ENCODE measurements around the gene ATRN.
"Not testable (repeated sequence)": the region's sequence is repeated elsewhere in the genome, so short reads cannot be mapped to it uniquely, and the experiment has no call there.

The ATRN gene
- 28.1 to 39.6 (median 33.9) reads per million in 4 donors for total RNA-seq

DNA sequence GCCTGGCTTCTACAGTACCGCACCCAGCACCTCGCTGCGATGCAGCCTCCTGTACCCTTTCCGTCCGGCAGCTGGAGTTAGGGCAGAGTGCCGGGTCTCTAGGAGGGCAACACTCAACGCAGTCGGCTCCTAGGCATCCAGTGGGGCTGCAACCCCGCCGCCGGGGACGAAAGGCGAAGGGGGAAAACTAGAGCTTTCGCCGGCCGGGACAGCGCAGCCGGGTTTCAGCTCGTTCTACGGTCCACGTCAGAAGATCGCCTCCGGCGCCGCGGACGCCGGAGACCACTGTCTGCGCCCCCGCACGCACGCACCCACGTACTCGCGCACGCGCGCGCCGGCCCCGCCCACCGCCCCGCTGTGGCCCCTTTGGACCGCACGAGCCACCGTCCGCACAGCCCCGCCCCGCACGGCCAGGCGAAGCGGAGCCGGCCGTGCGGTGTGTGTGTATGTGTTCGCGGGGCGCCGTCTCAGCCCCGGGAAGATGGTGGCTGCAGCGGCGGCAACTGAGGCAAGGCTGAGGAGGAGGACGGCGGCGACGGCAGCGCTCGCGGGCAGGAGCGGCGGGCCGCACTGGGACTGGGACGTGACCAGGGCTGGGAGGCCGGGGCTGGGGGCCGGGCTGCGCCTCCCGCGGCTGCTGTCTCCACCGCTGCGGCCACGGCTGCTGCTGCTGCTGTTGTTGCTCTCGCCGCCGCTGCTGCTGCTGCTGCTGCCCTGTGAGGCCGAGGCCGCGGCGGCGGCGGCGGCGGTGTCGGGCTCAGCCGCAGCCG lies at the start of gene ATRN:
Gene ATRN, plus strand, starts transcription at position 392 of the 770 bp plus-strand sequence. Its CDS starts 90 bp downstream, at position 482.
- DNase-seq = peak; percentile 64 to 87 (median 73)

DNA sequence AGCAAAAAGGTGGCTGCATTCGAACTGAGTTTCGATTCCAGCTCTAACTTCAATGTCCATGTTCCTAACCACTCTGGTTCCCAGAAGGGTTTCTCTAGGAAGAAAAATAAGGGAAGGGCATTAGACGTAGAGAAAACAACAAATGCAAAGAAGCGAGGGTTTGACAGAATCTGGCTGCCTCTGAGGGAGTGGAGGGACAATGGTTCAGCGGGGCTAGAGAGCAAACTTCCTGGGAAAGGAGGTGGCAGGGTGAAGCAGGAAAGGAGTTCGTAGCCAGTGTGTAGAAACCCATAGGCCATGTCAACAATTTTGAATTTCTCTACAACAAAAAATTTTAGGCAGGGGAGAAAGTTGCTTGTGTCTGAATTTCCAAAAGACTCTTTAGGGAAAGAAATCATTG lies 48.8 kb upstream of the ATRN start:
- no peak for DNase-seq

DNA sequence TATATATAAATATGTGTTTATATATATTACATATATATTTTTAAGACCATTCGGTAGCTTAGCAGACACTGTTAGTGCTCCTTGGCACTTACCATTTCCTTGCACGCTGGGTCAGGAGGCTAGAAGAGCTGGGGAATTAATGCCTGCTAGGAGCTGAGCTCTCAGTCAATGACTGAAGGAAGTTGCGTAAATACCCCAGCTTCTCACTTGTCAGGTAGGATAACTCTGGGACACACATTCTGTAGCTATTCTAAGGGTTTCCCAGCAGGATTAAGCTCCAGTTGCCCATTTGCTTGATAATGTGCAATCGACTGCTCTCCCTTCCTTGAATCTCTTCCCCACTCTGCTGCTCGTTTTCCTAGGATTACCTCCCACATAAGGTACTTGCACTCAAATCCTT lies 47.7 kb upstream of the ATRN start:
- DNase-seq = no peak

DNA sequence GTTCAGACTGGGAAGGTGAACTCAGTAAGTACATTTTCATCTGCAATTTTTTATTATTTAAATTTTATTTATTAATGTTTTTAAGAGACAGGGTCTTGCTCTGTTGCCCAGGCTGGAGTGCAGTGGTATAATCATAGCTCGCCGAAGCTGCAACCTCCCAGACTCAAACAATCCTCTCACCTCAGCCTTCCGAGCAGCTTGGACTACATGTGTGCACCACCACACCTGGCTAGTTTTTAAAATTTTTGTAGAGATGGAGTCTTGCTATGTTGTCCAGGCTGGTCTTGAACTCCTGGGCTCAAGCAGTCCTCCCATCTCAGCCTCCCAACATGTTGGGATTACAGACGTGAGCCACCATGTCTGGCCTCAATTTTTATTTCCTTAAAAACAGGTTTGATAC lies 44.1 kb upstream of the ATRN start:
- not testable (repeated sequence) for DNase-seq

DNA sequence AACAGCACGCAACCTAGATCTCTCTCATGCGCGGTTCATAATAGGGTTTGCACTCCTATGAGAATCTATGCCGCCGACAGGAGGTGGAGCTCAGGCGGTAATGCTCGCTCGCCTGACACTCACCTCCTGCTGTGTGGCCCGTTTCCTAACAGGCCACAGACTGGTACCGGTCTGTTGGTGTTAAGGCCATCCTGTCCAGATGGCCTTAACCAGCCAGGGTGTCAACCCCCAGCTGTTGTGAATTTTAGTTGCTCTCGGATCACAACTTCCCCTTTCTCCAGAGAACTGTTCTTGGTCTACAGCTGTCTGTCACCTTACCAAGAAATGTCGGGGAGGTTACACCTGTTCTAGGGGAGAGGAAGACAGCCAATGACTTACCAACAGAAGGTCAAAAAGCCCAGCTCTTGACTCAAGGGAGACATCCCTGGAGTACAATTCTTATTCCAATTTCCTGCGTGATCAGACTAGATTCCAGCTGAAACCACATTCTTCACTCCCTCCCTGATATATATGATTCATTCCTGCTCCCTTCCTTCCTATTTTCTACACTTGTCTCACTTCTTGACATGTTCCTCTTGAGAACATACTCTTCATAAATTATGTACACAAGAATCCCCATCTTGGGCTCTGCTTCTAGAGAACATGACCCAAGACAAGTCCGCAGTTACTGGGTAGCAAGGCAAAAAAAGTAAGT lies 40.3 kb upstream of the ATRN start:
- DNase-seq = no peak

DNA sequence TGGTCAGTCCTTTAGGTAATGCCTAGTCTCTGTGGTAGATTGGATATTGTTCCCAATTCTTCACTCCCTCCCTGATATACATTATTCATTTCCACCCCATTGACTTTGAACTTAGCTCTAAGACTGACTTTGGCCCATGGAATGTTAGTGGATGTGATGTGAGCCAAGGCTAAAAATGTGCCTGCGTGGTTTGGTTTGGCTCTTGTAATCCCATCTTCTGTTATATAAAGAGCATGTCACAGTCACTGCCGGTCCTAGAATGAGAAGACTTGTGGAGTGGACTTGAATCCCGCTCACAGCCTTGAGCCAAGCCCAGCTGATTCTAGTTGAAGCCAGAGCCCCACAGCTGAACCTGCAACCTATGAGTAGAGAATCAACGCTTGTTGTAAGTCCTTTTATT lies 39.7 kb upstream of the ATRN start:
- no peak for DNase-seq

DNA sequence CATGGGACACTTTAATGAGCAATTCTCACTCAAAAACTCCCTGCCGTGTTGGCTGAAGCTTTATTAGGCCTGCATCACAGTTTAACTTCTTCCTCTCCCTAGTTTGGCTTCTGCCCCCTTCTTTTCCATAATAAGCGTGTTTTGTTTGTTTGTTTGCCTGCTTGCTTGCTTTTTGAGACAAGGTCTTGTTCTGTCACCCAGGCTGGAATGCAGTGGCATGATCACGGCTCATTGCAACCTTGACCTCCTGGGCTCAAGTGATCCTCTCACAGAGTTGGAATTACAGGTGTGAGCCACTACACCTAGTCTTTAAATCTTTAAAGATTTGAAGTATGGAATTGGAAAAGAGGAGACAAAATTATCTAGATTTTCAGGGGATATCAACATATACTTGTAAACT lies 38.0 kb upstream of the ATRN start:
- no peak for DNase-seq

DNA sequence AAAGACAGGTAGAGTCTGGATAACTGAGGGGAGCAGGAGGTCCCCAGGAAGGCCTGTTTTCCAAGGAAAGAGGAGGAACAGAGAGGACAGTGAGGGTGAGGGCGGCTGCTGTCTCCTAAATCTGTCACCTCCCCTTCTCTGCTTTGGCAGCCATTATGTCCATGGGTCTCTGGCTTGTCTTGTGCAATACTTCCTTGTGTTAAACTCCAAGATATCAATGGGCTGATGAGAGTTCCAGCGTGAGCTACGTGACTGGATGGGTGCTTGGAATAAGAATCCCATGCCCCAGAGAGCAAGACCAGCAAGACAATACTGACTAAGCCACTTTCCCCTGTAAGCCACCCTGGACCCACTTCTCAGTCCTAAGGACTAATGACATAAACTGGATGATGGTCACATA lies 37.1 kb upstream of the ATRN start:
- DNase-seq = no peak

DNA sequence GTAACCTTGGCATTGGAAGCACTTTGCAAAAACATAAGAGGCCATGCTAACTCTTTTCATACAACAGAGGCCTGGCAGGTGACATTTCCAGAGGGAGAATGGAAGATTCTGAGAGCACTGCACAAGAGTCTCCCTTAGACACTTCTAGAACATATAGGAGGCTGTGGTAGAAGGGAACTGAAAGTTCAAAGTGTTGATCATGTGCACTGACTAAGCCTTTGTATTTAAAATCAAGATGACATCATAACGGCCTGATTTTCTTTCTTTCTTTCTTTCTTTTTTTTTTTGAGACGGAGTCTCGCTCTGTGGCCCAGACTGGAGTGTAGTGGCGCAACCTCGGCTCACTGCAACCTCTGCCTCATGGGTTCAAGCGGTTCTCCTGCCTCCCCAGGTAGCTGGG lies 36.6 kb upstream of the ATRN start:
- DNase-seq = no peak

DNA sequence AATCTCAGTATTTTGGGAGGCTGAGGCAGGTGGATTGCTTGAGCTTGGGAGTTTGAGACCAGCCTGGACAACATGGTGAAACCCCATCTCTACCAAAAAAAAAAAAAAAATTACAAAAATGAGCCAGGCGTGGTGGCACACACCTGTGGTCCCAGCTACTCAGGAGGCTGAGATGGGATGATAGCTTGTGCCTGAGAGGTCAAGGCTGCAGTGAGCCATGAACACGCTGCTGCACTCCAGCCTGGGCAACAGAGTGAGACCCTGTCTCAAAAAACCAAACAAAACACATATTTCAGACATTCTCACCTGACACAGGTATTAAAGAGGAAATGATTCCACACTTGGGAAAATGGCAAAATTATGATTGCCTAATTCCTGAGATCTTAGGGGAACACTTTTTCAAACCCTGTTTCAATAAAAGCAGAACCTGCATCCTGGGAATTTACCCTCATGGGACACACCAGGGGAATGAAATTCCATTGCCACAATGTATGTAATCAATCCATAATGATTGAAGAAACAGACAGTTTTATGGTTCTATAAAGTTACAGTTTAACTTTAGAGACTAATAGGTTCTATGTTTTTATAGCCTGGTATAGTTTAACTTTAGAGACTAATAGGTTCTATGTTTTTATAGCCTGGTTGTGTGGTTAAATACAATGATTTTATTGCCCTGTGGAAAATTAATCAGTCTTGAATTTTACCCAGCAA lies 33.8 kb upstream of the ATRN start:
- no peak for DNase-seq

DNA sequence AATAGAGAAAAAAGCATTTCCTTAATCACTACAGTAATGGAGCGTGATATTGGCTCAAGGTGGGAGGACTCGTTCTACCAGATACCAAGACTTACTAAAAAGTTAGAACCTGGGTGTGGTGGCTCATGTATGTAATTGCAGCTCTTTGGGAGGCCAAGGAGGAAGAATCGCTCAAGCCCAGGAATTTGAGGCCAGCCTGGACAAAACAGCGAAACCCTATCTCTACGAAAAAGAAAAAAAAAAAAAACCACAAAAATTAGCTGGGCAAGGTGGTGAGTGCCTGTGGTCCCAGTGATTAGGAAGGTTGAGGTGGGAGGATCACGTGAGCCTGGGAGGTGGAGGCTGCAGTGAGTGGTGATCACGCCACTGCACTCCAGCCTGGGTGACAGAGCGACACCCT lies 24.0 kb upstream of the ATRN start:
- no peak for DNase-seq

DNA sequence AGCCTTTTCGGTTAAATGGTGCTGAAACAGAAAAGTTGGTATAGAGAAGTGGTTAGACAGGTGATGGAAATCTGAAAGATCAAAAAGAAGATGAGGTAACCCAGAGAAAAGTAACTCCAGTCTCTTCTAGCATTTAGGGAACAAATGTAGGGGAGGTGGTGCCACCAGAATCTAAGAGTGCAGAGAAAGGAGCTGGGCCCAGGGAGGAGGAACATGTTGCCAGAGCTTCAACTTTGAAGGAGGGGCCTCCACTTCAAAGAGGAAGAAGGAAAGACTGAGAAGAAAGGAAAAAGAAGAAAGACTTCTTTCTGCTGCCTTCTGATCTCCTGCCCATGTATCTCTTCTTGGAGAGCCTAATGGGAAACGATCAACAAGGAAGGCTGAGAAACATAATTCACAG lies 23.5 kb upstream of the ATRN start:
- DNase-seq = no peak

DNA sequence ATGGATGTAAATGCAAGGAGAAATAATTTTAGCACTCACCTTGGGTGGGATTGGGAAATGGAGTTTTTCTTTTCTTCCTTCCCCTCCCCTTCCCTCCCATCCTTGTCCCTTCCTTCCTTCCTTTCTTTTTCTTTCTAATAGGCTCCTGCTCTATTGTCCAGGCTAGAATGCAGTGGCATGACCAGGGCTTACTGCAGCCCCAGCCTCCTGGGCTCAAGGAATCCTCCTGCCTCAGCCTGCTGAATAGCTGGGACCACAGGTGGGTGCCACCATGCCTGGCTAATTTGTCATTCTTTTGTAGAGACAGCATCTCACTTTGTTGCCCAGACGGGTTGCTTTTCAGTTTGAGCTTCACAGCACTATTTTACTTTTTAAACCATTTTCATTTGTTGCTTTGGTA lies 21.5 kb upstream of the ATRN start:
- DNase-seq = no peak

DNA sequence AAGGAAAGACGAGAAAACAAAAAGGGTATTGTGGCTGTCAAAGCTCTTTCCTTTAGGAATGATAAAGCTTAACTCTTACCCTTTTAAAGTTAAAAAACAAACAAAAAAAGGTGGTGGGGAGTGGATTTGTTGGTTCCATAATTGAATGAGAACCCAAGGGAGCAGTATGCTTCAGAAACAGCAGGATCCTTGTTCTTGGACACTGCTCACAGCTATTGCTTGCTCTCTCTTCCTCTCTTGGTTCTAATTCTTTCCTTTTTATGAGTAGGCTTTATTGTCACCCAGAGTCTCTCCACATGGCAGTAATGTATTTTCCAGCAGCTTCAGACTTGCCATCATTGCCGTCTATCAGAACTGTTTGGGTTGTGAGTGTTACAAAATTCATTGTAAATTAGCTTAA lies 18.7 kb upstream of the ATRN start:
- no peak for DNase-seq

DNA sequence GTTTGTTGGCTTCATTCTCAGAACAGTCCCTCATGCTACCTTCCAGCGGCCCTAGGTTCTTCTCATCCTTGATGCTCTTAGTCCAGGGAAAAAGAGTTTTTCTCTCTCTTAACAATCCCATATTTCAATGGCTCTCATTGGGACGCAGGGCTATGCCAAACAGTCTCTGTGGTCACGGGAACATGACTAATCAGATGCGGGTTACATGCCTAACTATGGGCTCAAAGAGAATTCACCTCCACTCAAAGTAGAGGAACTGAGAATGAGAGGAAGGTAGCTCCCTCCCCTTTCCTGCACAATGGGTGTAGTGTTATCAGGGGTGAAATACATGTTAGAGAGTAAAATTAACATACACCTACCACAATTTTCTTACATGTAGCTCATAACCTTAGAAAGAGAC lies 18.1 kb upstream of the ATRN start:
- DNase-seq = no peak

DNA sequence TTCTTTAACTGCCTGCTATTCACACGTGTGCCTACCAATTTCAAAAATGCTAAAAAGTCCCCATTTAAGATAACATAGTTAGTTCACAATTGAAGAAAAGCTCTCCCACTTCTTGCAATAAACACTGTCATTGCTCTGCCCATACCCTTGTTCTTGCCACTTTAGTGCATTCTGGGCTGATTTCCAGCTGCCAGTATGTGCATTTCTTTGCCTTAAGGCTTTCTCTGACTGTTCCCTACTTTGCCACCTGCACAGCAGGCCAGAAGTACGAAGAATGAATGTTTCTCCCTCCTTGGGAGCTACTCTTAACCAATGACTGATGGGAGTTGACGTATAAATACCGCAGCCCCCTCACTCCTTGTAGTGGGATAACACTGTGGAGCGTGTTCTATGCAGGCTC lies 16.0 kb upstream of the ATRN start:
- DNase-seq = no peak

DNA sequence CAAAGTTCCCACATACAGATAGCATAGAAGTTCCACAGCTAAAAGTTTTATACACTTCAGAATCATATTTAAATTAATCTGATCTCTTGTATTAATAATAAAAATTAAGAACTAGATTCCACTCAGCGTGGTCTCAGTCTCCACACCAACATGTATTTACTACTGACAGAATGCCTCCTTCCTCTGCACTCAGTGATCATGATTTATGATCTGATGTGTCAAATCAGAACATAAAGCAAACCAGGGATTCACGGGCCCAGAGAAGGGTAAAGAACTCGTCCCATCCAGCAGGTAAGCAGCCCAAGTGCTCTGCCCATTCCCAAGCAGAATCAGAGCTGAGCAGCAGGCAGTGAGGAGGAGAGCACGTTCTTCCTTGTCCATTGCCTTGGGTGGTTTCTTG lies 14.2 kb upstream of the ATRN start:
- DNase-seq = no peak

DNA sequence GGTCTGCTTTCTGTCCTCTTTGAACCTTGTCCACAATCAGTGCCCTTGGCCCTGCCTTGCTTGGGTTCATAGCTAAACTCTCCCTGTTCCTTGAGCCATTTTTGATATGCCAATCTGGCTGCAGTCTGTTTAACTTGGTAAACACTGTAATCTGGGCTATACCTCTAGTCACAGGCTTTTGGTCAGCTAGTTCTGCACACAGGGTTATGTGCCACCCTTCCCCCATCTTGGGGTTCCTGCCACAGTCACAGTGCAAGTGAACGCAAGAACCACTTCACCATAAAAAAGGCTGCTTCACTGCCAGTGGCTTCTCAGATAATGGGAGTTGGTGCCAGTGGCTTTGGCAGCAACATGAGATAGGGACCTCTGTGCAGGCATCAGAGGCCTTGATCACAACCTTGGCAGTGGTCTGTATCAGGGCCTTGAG lies 10.9 kb upstream of the ATRN start:
- DNase-seq = no peak

DNA sequence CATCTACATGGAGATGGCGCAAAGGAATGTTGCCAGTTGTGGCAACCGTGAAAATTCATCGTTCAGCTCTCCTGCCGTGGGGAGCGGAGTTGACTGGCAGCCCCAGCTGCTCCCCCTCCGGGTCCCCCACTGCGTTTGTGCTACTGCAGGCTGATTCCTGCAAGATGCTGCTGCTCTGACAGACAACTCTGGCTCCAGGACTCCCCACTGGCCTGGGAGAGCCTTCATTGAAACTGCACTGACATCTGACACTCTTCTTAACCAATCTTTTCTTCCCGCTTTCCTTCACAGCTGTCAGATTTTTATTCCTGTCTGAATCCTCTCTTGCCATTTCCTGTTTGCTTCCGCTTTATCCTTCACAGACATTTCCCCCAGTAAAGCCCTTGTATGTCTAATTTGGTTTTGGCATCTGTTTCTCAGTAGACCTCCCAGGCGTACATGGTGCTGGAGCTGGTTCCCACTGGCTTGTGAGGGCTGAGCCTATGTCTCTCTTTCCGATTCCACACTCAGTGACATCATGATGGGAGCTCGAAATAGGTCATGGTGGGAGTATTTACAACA lies 9.5 kb upstream of the ATRN start:
- DNase-seq = no peak

DNA sequence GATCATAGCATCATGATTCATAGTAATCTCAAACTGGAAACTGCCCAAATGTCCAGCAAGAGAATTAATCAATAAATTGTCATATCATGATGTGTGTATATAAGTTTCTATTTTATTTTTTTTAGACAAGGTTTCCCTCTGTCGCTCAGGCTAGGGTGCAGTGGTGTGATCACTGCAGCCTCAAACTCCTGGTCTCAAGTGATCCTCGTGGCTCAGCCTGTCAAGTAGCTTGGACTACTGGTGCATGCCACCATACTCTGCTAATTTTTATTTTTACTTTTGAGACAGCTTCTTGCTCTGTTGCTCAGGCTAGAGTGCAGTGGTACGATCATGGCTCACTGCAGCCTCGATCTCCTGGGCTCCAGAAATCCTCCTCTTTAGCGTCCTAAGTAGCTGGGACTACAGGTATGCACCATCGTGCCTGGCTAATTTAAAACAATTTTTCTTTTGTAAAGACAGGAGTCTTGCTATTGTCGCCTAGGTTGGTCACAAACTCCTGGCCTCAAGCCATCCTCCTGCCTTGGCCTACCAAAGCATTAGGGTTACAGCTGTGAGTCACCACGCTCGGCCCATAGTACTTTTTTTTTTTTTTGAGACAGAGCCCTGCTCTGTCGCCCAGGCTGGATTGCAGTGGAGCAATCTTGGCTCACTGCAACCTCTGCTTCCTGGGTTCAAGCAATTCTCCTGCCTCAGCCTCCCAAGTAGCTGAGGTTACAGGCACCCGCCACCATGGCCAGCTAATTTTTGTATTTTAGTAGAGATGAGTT lies 8.7 kb upstream of the ATRN start:
- DNase-seq = no peak

DNA sequence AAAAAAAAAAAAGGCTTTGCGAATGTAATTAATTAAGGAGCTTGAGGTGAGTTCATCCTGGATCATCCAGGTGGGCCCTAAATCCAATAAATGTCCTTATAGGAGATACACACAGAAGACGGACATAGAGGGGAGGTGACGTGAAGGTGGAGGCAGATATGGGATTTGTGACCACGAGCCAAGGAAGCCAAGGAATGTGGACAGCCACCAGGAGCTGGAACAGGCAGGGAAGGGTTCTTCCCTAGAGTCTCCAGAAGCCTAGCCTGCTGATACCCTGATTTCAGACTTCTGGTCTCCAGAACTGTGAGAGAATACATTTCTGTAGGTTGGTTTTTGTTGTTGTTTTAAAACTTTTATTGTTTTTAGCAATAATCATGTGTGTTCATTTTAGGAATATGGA lies 6.7 kb upstream of the ATRN start:
- DNase-seq = no peak

DNA sequence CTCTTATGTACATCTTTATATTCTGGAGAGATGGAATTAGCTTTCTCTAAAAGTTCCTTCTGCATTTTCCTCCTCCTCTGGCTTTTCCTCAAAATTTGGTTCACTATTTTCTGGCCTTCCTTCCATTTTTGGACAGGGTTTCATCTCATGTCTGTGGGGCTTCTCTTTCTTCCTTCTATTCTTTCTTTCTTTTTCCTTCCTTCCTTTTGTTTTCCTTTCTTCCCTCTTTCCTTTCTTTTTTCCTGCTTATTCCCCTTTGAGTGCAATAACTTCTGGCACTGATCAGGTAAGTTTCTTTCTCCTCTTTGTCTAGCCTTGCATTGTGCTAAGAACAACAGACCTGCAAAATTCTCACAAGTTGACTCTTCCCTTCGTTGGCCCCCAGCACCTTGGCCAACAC lies 5.5 kb upstream of the ATRN start:
- DNase-seq = no peak

DNA sequence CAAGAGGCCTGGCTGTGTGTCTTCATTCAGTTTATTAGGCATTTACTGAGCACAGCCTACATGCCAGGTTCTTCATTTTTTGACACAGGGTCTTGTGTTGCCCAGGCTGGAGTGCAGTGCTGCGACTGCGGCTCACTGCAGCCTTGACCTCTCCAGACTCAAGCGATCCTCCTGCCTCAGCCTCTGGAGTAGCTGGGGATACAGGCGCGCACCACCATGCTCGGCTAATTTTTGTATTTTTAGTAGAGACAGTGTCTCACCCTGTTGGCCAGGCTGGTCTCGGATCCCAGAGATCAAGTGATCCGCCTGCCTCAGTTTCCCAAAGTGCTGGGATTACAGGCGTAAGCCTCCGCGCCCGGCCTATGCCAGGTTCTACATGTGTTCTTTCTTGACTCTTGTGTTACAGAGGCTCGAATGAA lies 601 bp upstream of the ATRN start:
- DNase-seq = no peak

Data from T-helper 1 cell (primary cell).